ENCODE results near the gene DENND5B.

DENND5B gene

GRCh38 chr12:31574803-31575575, 15.9 kb downstream of the DENND5B start:
- no peak for TF ChIP-seq CTCF (IDR thresholded peaks at IDR 0.05)

- TF ChIP-seq CTCF (IDR thresholded peaks at IDR 0.05) = no peak
Measured at GRCh38 chr12:31572900-31573600, 17.9 kb downstream of the DENND5B start.

- no peak for TF ChIP-seq CTCF (IDR thresholded peaks at IDR 0.05)
Measured at GRCh38 chr12:31570880-31571279, 20.1 kb downstream of the DENND5B start.

GRCh38 chr12:31568498-31568897, 22.4 kb downstream of the DENND5B start:
- TF ChIP-seq CTCF (IDR thresholded peaks at IDR 0.05) = no peak

GRCh38 chr12:31567029-31567428, 23.9 kb downstream of the DENND5B start:
- no peak for TF ChIP-seq CTCF (IDR thresholded peaks at IDR 0.05)

GRCh38 chr12:31566547-31566946, 24.4 kb downstream of the DENND5B start:
- TF ChIP-seq CTCF (IDR thresholded peaks at IDR 0.05) = no peak

- TF ChIP-seq CTCF (IDR thresholded peaks at IDR 0.05) = no peak
Measured at GRCh38 chr12:31562594-31563328, 28.2 kb downstream of the DENND5B start.

Measured in LNCAP (cell line).